Non-pigmented ciliary epithelial cell (primary cell): ENCODE measurements around the gene EFNA3.

Experiments used
- DNase-seq: peaks from one replicate; pipeline ENCODE4 v3.0.0-alpha.2; 2010; ENCODE audit warnings: low read depth

EFNA3 gene

GRCh38 chr1:155078469-155079209 lies at the start of gene EFNA3:
Gene EFNA3, plus strand, starts transcription at chr1:155078837. Its CDS starts 105 bp downstream, at chr1:155078942.
- DNase-seq = no peak

- DNase-seq = no peak
These were observed 49.0 kb upstream of the EFNA3 start for GRCh38 chr1:155029513-155030242.

GRCh38 chr1:155030243-155030795 lies 48.3 kb upstream of the EFNA3 start:
- DNase-seq = no peak

- no peak for DNase-seq
These were observed 47.7 kb upstream of the EFNA3 start for GRCh38 chr1:155030899-155031298.

- DNase-seq = no peak
These were observed 45.8 kb upstream of the EFNA3 start for GRCh38 chr1:155032886-155033285.

GRCh38 chr1:155033524-155033923 lies 45.1 kb upstream of the EFNA3 start, which contains the start of the genes DCST1 and DCST2:
Gene DCST1, plus strand, starts transcription at chr1:155033824. Its CDS starts 213 bp downstream, at chr1:155034037.
Gene DCST2, minus strand, starts transcription at chr1:155033781. Its CDS starts 80 bp downstream, at chr1:155033701.
- DNase-seq = no peak

GRCh38 chr1:155034318-155035208 lies 44.1 kb upstream of the EFNA3 start:
- no peak for DNase-seq

GRCh38 chr1:155035936-155036335 lies 42.7 kb upstream of the EFNA3 start:
- no peak for DNase-seq

- no peak for DNase-seq
These were observed 41.6 kb upstream of the EFNA3 start for GRCh38 chr1:155037043-155037442.

GRCh38 chr1:155037851-155038441 lies 40.7 kb upstream of the EFNA3 start:
- no peak for DNase-seq

- no peak for DNase-seq
These were observed 39.9 kb upstream of the EFNA3 start for GRCh38 chr1:155038602-155039307.

- no peak for DNase-seq
These were observed 39.3 kb upstream of the EFNA3 start for GRCh38 chr1:155039308-155039669.

- no peak for DNase-seq
These were observed 38.1 kb upstream of the EFNA3 start for GRCh38 chr1:155040358-155041093.

- no peak for DNase-seq
These were observed 35.8 kb upstream of the EFNA3 start for GRCh38 chr1:155042789-155043188.

- no peak for DNase-seq
These were observed 35.3 kb upstream of the EFNA3 start for GRCh38 chr1:155043301-155043702.

GRCh38 chr1:155043793-155044192 lies 34.8 kb upstream of the EFNA3 start:
- no peak for DNase-seq

GRCh38 chr1:155044365-155044764 lies 34.3 kb upstream of the EFNA3 start:
- DNase-seq = no peak

GRCh38 chr1:155044812-155045657 lies 33.6 kb upstream of the EFNA3 start:
- no peak for DNase-seq
